CD4-positive, alpha-beta T cell (primary cell): ENCODE data around the gene NSUN5. TPM values are rescaled to one million over a fixed set of nuclear protein-coding genes. Genes with fewer than 3 reads are reported as not detected.

Experiments
- ATAC-seq: fragments of 200-7000 bp; cut with Tn5 transposase; one replicate; pipeline ENCODE4 v1.10.0; 2022; ENCODE audit warnings: mild to moderate bottlenecking; ENCODE audit not compliant: poor library complexity
- CTCF ChIA-PET: fragments of 350-600 bp; sonication (Branson Sonifier 250); formaldehyde crosslinking; loops from one replicate; lab custom pipeline; 2021; ENCODE audit warnings: antibody characterized with exemption, inconsistent platforms; lab: Charles Lee
- POLR2A ChIA-PET: fragments of 350-600 bp; sonication (Branson Sonifier 250); formaldehyde crosslinking; loops from one replicate; lab custom pipeline; 2021; ENCODE audit warnings: antibody characterized with exemption, inconsistent platforms; lab: Charles Lee
- DNase-seq, 14 experiments: peaks; one replicate each; pipeline ENCODE4 v3.0.0-alpha.2; 2013 to 2020; ENCODE audit warnings: mixed read lengths in 2 of 14
- H3K27ac ChIP-seq, 2 donors: one replicate each; pipeline versions ENCODE4 v1.5.1 to v1.7.0; 2013; ENCODE audit warnings: low read length in 2 of 2, low read depth in 1 of 2, mild to moderate bottlenecking in 1 of 2
- H3K27me3 ChIP-seq, 2 experiments: 1 replicate in 1 of 2; 2 replicates in 1 of 2; pipeline versions ENCODE4 v1.6.1 to v1.7.0; 2013; ENCODE audit warnings: low read length in 2 of 2, control low read depth in 1 of 2, mild to moderate bottlenecking in 1 of 2, moderate library complexity in 1 of 2; ENCODE audit not compliant: insufficient read depth in 2 of 2, control insufficient read depth in 1 of 2
- H3K36me3 ChIP-seq: one replicate; pipeline ENCODE4 v1.6.1; 2013; ENCODE audit warnings: low read length, control low read depth; ENCODE audit not compliant: insufficient read depth
- H3K4me1 ChIP-seq: one replicate; pipeline ENCODE4 v1.6.1; 2013; ENCODE audit warnings: low read length, control low read depth; ENCODE audit not compliant: insufficient read depth
- H3K4me3 ChIP-seq: one replicate; pipeline ENCODE4 v1.5.1; 2013; ENCODE audit warnings: mild to moderate bottlenecking, low read length, moderate library complexity
- H3K9me3 ChIP-seq, 2 experiments: 1 replicate in 1 of 2; 2 replicates in 1 of 2; pipeline versions ENCODE4 v1.6.1 to v1.7.0; 2013; ENCODE audit warnings: low read length in 2 of 2, mild to moderate bottlenecking in 2 of 2, control low read depth in 1 of 2, moderate library complexity in 1 of 2; ENCODE audit not compliant: control insufficient read depth in 1 of 2, insufficient read depth in 1 of 2
- H3K27ac Mint-ChIP-seq: one replicate; pipeline ENCODE4 v1.8.0; 2020; ENCODE audit warnings: mixed read lengths
- H3K27me3 Mint-ChIP-seq: one replicate; pipeline ENCODE4 v1.8.0; 2021; ENCODE audit warnings: mixed read lengths
- H3K36me3 Mint-ChIP-seq: one replicate; pipeline ENCODE4 v1.8.0; 2021; ENCODE audit warnings: low read depth, mixed read lengths
- H3K4me1 Mint-ChIP-seq: one replicate; pipeline ENCODE4 v1.8.0; 2021; ENCODE audit warnings: low read depth, mixed read lengths
- H3K4me3 Mint-ChIP-seq: one replicate; pipeline ENCODE4 v1.8.0; 2020; ENCODE audit warnings: mild to moderate bottlenecking, mixed read lengths
- H3K9me3 Mint-ChIP-seq: one replicate; pipeline ENCODE4 v1.8.0; 2020; ENCODE audit warnings: mixed read lengths
- intact Hi-C, 2 experiments: fragments of 100-400 bp; cut with DNase I in 1 of 2; cut with micrococcal nuclease in 1 of 2; formaldehyde crosslinking; loops; one replicate each; pipeline versions ENCODE4 v1.15.1 to v1.9.0; 2023 to 2025; cut with DNase I, micrococcal nuclease
- total RNA-seq, 174 experiments: library from RNA in 2 of 174; stranded (reverse) in 2 of 174; gene quantifications; one replicate each; pipeline ENCODE4 v1.2.3 and lab custom pipeline; 2021 to 2026
- TF ChIP-seq, protein P1 (sequence below): fragments of 200-600 bp; IDR thresholded peaks from one replicate; pipeline ENCODE4 v1.8.0; 2022; ENCODE audit warnings: antibody characterized with exemption, mild to moderate bottlenecking

The NSUN5 gene
- total RNA-seq, 2 experiments from 2014 or later = 31.2 to 32.6 TPM

DNA sequence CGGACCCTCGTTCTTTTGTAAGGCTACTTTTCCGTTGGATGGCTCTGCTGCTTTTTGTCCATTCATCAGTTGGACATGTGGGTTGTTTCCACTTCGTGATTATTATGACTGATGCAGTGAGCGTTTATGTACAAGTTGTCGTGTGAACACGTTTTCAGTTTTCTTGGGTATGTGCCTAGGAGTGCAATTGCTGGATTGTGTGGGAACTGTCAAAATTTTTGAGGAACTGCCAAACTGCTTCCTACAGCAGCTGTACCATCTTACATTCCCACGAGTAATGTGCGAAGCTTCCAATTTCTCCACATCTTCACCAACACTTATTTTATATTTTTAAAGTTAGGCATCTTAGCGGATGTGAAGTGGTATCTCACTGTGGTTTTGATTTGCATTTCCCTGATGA is 29.7 kb upstream of the NSUN5 start:
- H3K4me1 ChIP-seq = no peaks in the 10 kb centered on the region
- H3K4me3 Mint-ChIP-seq = no peak overlapping the region
- TF ChIP-seq, protein P1, sequence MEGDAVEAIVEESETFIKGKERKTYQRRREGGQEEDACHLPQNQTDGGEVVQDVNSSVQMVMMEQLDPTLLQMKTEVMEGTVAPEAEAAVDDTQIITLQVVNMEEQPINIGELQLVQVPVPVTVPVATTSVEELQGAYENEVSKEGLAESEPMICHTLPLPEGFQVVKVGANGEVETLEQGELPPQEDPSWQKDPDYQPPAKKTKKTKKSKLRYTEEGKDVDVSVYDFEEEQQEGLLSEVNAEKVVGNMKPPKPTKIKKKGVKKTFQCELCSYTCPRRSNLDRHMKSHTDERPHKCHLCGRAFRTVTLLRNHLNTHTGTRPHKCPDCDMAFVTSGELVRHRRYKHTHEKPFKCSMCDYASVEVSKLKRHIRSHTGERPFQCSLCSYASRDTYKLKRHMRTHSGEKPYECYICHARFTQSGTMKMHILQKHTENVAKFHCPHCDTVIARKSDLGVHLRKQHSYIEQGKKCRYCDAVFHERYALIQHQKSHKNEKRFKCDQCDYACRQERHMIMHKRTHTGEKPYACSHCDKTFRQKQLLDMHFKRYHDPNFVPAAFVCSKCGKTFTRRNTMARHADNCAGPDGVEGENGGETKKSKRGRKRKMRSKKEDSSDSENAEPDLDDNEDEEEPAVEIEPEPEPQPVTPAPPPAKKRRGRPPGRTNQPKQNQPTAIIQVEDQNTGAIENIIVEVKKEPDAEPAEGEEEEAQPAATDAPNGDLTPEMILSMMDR = no peak
- no peaks in the 10 kb centered on the region for H3K4me1 Mint-ChIP-seq
- H3K9me3 ChIP-seq = no peaks in the 10 kb centered on the region
- POLR2A ChIA-PET = no interaction called here
- H3K27me3 Mint-ChIP-seq = peaks cover 3% of the 10 kb centered on the region
- ATAC-seq (no peak), DNase-seq (no peak)
- intact Hi-C loops = no loop called here
- no peak overlapping the region for H3K4me3 ChIP-seq
- H3K27ac ChIP-seq = no peak overlapping the region
- CTCF ChIA-PET = no interaction called here
- H3K36me3 Mint-ChIP-seq = no peaks in the 10 kb centered on the region
- no peak overlapping the region for H3K27ac Mint-ChIP-seq
- H3K36me3 ChIP-seq = no peaks in the 10 kb centered on the region
- no peaks in the 10 kb centered on the region for H3K27me3 ChIP-seq
- no peaks in the 10 kb centered on the region for H3K9me3 Mint-ChIP-seq

DNA sequence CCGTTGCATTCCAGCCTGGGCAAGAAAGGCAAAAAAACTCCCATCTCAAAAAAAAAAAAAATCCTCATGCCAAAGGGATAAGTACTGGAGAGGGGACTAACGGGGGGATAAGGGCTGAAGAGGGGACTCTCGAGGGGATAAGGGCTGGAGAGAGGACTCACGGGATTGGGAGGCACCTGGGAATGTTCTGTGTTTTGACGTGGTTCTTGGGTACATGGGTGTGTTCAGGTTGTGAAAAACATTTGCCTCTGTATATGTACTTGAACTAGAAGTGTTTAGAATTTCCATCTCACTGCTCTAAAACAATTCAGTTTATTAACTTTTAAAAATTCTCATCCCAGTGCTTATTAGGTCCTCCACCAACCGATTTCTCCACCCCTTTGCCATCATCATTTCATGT is 23.8 kb upstream of the NSUN5 start:
- ATAC-seq (no peak), DNase-seq (no peak)
- ChIA-PET CTCF (no interaction called here), POLR2A (no interaction called here)
- Mint-ChIP-seq H3K27ac (no peak overlapping the region), H3K4me1 (no peaks in the 10 kb centered on the region), H3K9me3 (no peaks in the 10 kb centered on the region), H3K36me3 (no peaks in the 10 kb centered on the region), H3K4me3 (no peak overlapping the region), H3K27me3 (peaks cover 5% of the 10 kb centered on the region)
- Histone ChIP-seq H3K36me3 (no peaks in the 10 kb centered on the region), H3K9me3 (no peaks in the 10 kb centered on the region), H3K4me1 (no peaks in the 10 kb centered on the region), H3K4me3 (no peak overlapping the region), H3K27me3 (no peaks in the 10 kb centered on the region), H3K27ac (no peak overlapping the region)
- intact Hi-C loops = no loop called here
- TF ChIP-seq, protein P1 = no peak

DNA sequence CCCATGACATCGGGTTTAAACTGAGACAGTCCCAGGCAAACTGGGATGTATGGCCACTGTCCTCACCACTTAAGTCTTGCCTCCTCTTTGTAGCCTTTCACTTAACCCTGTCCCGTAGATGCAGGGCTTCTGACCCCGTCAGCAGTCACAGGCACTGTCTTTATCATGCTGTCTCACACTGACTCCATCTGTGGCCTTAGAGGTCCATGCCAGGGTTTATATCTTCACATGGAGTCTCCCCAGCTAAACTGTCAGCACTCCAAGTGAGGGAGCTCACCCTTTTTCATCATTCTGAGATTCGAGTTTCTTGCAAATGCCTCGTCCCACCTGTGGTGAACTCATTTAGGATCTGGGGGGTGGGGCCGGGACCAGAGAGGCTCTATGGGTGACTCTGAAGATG is 22.1 kb upstream of the NSUN5 start:
- no peak for DNase-seq
- ChIA-PET POLR2A (no interaction called here), CTCF (no interaction called here)
- Mint-ChIP-seq H3K27ac (no peak overlapping the region), H3K4me1 (no peaks in the 10 kb centered on the region), H3K36me3 (no peaks in the 10 kb centered on the region), H3K9me3 (no peaks in the 10 kb centered on the region), H3K27me3 (peaks cover 5% of the 10 kb centered on the region), H3K4me3 (no peak overlapping the region)
- Histone ChIP-seq H3K27ac (no peak overlapping the region), H3K4me3 (no peak overlapping the region), H3K9me3 (no peaks in the 10 kb centered on the region), H3K36me3 (no peaks in the 10 kb centered on the region), H3K27me3 (no peaks in the 10 kb centered on the region), H3K4me1 (no peaks in the 10 kb centered on the region)
- no peak for ATAC-seq
- TF ChIP-seq, protein P1 = no peak
- intact Hi-C loops = no loop called here
